Activated naive CD8-positive, alpha-beta T cell treated with anti-CD3 and anti-CD28 coated beads, Interleukin-2, amount 50 U/mL, for 16 hours (primary cell): ENCODE results near the gene SLC44A1.

ENCODE experiments used
- DNase-seq: peaks from one replicate; pipeline ENCODE4 v3.0.0-alpha.2; 2020; ENCODE audit warnings: low read depth, low spot score

SLC44A1 gene

GRCh38 chr9:105273731-105274130, 29.3 kb downstream of the SLC44A1 start:
- no peak for DNase-seq

- no peak for DNase-seq
Observed at GRCh38 chr9:105275111-105275510, 30.7 kb downstream of the SLC44A1 start.

- DNase-seq, result no peak
Observed at GRCh38 chr9:105275938-105276337, 31.5 kb downstream of the SLC44A1 start.

GRCh38 chr9:105278751-105279150, 34.3 kb downstream of the SLC44A1 start:
- no peak for DNase-seq

- DNase-seq, result no peak
Observed at GRCh38 chr9:105280691-105281090, 36.2 kb downstream of the SLC44A1 start.

- DNase-seq, result no peak
Observed at GRCh38 chr9:105281272-105281671, 36.8 kb downstream of the SLC44A1 start.

GRCh38 chr9:105281926-105282325, 37.5 kb downstream of the SLC44A1 start:
- no peak for DNase-seq

GRCh38 chr9:105282870-105283621, 38.6 kb downstream of the SLC44A1 start:
- DNase-seq, result no peak

GRCh38 chr9:105283795-105284194, 39.3 kb downstream of the SLC44A1 start:
- no peak for DNase-seq

GRCh38 chr9:105284463-105284862, 40.0 kb downstream of the SLC44A1 start:
- DNase-seq, result no peak

GRCh38 chr9:105286098-105286497, 41.6 kb downstream of the SLC44A1 start:
- DNase-seq, result no peak

GRCh38 chr9:105289305-105289704, 44.9 kb downstream of the SLC44A1 start:
- no peak for DNase-seq

GRCh38 chr9:105290418-105290817, 46.0 kb downstream of the SLC44A1 start:
- DNase-seq, result no peak

- DNase-seq, result no peak
Observed at GRCh38 chr9:105290954-105291353, 46.5 kb downstream of the SLC44A1 start.

GRCh38 chr9:105291422-105291859, 47.0 kb downstream of the SLC44A1 start:
- DNase-seq, result no peak

GRCh38 chr9:105291938-105292337, 47.5 kb downstream of the SLC44A1 start:
- no peak for DNase-seq

- no peak for DNase-seq
Observed at GRCh38 chr9:105293408-105293807, 49.0 kb downstream of the SLC44A1 start.

- no peak for DNase-seq
Observed at GRCh38 chr9:105295201-105295550, 50.7 kb downstream of the SLC44A1 start.

- no peak for DNase-seq
Observed at GRCh38 chr9:105295986-105296385, 51.5 kb downstream of the SLC44A1 start.

GRCh38 chr9:105296445-105296844, 52.0 kb downstream of the SLC44A1 start:
- no peak for DNase-seq

- no peak for DNase-seq
Observed at GRCh38 chr9:105296877-105297287, 52.4 kb downstream of the SLC44A1 start.

GRCh38 chr9:105297442-105298075, 53.1 kb downstream of the SLC44A1 start:
- DNase-seq, result no peak

- DNase-seq, result no peak
Observed at GRCh38 chr9:105299190-105299854, 54.9 kb downstream of the SLC44A1 start.
